ENCODE measurements around the gene CCDC157. TPM values are rescaled to one million over a fixed set of nuclear protein-coding genes. Genes with fewer than 3 reads are reported as not detected.

The CCDC157 gene
- total and polyA plus RNA-seq, 2 of the 4 experiments (the other 2 are of a cell fraction): 0.90 to 2.2 TPM

DNA sequence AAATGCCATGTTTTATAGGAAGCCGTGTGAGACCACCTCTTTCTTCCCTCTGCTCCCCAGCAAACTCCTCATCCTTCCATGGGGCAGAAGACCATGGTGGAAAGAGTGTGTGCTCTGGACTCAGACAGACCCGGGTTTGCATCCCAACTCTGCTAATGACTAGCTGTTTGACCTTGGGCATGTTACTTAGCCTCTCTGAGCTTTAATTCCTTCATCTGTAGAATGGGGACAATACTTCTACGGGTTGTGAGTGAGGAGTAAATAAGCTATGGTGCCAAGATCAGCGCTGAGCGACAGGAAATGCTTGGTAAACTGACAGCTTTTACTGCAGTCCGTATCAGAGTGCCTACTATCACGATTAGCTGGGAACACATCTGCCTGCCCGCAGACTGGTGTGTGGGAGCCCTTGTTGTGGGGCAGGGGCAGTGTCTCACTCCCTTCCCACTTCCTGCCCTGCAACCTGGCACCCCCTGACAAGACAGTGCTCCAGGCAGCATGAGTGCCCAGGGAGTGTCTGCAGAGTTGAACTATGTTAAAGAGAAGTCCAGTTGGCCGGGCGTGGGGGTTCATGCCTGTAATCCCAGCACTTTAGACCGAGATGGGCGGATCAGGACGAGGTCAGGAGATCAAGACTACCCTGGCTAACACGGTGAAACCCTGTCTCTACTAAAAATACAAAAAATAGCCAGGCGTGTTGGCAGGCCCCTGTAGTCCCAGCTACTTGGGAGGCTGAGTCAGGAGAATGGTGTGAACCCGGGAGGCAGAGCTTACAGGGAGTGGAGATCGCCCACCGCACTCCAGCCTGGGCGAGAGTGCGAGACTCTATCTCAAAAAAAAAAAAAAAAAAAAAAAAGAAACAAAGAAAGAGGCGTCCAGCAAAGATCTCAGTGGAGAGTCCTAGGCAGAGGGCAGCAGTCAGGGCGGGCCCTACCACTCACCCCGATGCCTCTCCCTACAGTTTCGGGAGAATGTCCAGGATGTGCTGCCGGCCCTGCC lies 42.2 kb downstream of the CCDC157 start:
- peak overlapping the region; percentile 33; the same call in 1 of the 2 replicates for H3K23ac ChIP-seq (ENCODE audit: low read depth, low read length)
- BruUV-seq (replicated peaks): no TSS peak
- peak overlapping the region; percentile 94; the same call in 1 of the 2 replicates for H3K4me2 ChIP-seq (ENCODE audit: low read depth, low read length)
- DNase-seq: no peak
- H2AFZ ChIP-seq (replicated peaks; ENCODE audit: low read length, poor library complexity): peak overlapping the region; percentile 57
- no peak overlapping the region for H3K14ac ChIP-seq (replicated peaks; ENCODE audit: low read depth, low read length)
- no peak overlapping the region for H3K18ac ChIP-seq (ENCODE audit: low read depth, low read length)
- no peak overlapping the region for H2BK15ac ChIP-seq (ENCODE audit: low read depth, low read length)
- peaks cover 14% of the 10 kb centered on the region for H3K4me1 ChIP-seq (ENCODE audit: control insufficient read depth, insufficient read depth, low read length)
- no peak overlapping the region for H4K5ac ChIP-seq (ENCODE audit: low read depth, low read length)
- peaks cover 22 to 44% of the 10 kb centered on the region in 2 experiments for H3K79me1 ChIP-seq (ENCODE audit: low read depth in 1 of 2, low read length in 2 of 2)
- peaks cover 4% of the 10 kb centered on the region; the same call in 1 of the 2 replicates for H3K36me3 ChIP-seq (ENCODE audit: control insufficient read depth, insufficient read depth, low read length)
- no peak for ATAC-seq (ENCODE audit: low read depth)
- no peak overlapping the region for H2BK20ac ChIP-seq (ENCODE audit: low read depth, low read length)
- no peaks in the 10 kb centered on the region for H3K27me3 ChIP-seq (ENCODE audit: control insufficient read depth, insufficient read depth, low read length)
- no peaks in the 10 kb centered on the region for H3K9me3 ChIP-seq (ENCODE audit: control insufficient read depth, insufficient read depth, low read length)
- no peak overlapping the region; the same call in 1 of the 2 replicates for H4K91ac ChIP-seq (ENCODE audit: insufficient read depth, low read depth, low read length)
- no peak overlapping the region for H3K56ac ChIP-seq (ENCODE audit: extremely low read depth, insufficient read depth, low read length)
- intact Hi-C loops (cut with micrococcal nuclease): no loop called here
- H3K9me1 ChIP-seq (ENCODE audit: insufficient read depth, low read length): peaks cover 13% of the 10 kb centered on the region
- H2BK120ac ChIP-seq (ENCODE audit: low read depth, low read length): no peak overlapping the region
- TF ChIP-seq BHLHE40 (IDR thresholded peaks at IDR 0.05; ENCODE audit: low read depth, low read length) (no peak), CEBPB (IDR thresholded peaks at IDR 0.05; ENCODE audit: low read depth, low read length) (no peak), FOS (IDR thresholded peaks at IDR 0.05; ENCODE audit: low read depth, low read length) (no peak), MAZ (IDR thresholded peaks at IDR 0.05; ENCODE audit: borderline replicate concordance, low read depth, low read length) (no peak), RCOR1 (IDR thresholded peaks at IDR 0.05; ENCODE audit: insufficient replicate concordance, low read length) (no peak), RFX5 (IDR thresholded peaks at IDR 0.05; ENCODE audit: low read depth, low read length) (no peak), SMC3 (IDR thresholded peaks at IDR 0.05; ENCODE audit: low read depth, low read length) (no peak), MXI1 (IDR thresholded peaks at IDR 0.05; ENCODE audit: borderline replicate concordance, low read depth, low read length) (no peak), CHD1 (IDR thresholded peaks at IDR 0.05; ENCODE audit: low read depth, low read length) (no peak), POLR2A (IDR thresholded peaks at IDR 0.05; ENCODE audit: low read depth, low read length) (no peak), NFE2L2 (IDR thresholded peaks at IDR 0.05; ENCODE audit: low read depth, low read length) (no peak), RAD21 (IDR thresholded peaks at IDR 0.05; ENCODE audit: low read length) (no peak), MAFK (IDR thresholded peaks at IDR 0.05; ENCODE audit: low read depth, low read length) (no peak)
- TF ChIP-seq, protein P1, sequence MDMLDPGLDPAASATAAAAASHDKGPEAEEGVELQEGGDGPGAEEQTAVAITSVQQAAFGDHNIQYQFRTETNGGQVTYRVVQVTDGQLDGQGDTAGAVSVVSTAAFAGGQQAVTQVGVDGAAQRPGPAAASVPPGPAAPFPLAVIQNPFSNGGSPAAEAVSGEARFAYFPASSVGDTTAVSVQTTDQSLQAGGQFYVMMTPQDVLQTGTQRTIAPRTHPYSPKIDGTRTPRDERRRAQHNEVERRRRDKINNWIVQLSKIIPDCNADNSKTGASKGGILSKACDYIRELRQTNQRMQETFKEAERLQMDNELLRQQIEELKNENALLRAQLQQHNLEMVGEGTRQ (IDR thresholded peaks at IDR 0.05; ENCODE audit: low read depth, low read length): no peak
- TF ChIP-seq, protein P2, sequence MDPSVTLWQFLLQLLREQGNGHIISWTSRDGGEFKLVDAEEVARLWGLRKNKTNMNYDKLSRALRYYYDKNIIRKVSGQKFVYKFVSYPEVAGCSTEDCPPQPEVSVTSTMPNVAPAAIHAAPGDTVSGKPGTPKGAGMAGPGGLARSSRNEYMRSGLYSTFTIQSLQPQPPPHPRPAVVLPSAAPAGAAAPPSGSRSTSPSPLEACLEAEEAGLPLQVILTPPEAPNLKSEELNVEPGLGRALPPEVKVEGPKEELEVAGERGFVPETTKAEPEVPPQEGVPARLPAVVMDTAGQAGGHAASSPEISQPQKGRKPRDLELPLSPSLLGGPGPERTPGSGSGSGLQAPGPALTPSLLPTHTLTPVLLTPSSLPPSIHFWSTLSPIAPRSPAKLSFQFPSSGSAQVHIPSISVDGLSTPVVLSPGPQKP (IDR thresholded peaks at IDR 0.05; ENCODE audit: borderline replicate concordance, low read depth, low read length): no peak
- H2AK9ac ChIP-seq (replicated peaks; ENCODE audit: low read depth, low read length, poor library complexity): no peak overlapping the region
- CTCF ChIA-PET: no interaction called here
- no peak overlapping the region for H3K9ac ChIP-seq (ENCODE audit: low read depth, low read length)
- dilution Hi-C loops (cut with HindIII; ENCODE audit: low sequenced_read_pairs, unreplicated experiment): no loop called here
- no peak overlapping the region; a peak in 1 of 4 replicates for H4K8ac ChIP-seq (ENCODE audit: low read depth in 2 of 2, low read length in 2 of 2)
- POLR2A ChIA-PET (ENCODE audit: unreplicated experiment): interaction anchor here (0.5 kb wide), 1 partner anchor 515 kb away, joined by 3 read pairs; no protein-coding TSS in a partner anchor
- H3K27ac ChIP-seq (ENCODE audit: insufficient read depth, low read length): no peak overlapping the region
- peaks cover 16% of the 10 kb centered on the region for H4K20me1 ChIP-seq (ENCODE audit: insufficient read depth, low read length)
- no peak overlapping the region for H3K4ac ChIP-seq (ENCODE audit: low read depth, low read length)
- 74% methylated on average over 7 of the region's 25 CpGs; no CpG with 5 or more reads in 1 of the 2 experiments for WGBS, 2 experiments (ENCODE audit: extremely low coverage in 2 of 2, insufficient read length in 1 of 2)
- in situ Hi-C loops (cut with MboI; ENCODE audit: low sequenced_read_pairs): loop anchor here (10.0 kb wide), 2 partner anchors 86 to 294 kb away; no protein-coding TSS in a partner anchor
- H2BK5ac ChIP-seq (ENCODE audit: low read depth, low read length, poor library complexity, severe bottlenecking): no peak overlapping the region
- peak overlapping the region; percentile 70 for H2AK5ac ChIP-seq (ENCODE audit: low read depth, low read length)
- H3K4me3 ChIP-seq (ENCODE audit: insufficient read depth, low read depth, low read length): no peak overlapping the region

All from IMR-90 (cell line).